Dermis microvascular lymphatic vessel endothelial cell (primary cell): ENCODE results near the gene PELO. TPM values are rescaled to one million over a fixed set of nuclear protein-coding genes. Genes with fewer than 3 reads are reported as not detected.
"Not testable (repeated sequence)": the region's sequence is repeated elsewhere in the genome, so short reads cannot be mapped to it uniquely, and the experiment has no call there.

Experiments used
- DNase-seq, 2 donors: peaks; one replicate each; pipeline versions ENCODE4 v3.0.0 to v3.0.0-alpha.2; 2010; ENCODE audit warnings: low read depth in 2 of 2
- total RNA-seq: library from RNA; depleted of rRNA; stranded (reverse); fragments of >200 nt; gene quantifications from 2 replicates; pipeline ENCODE4 v1.2.1, GENCODE V29; 2014

Gene PELO
- total RNA-seq, 1 donor from 2014 or later, result 23.0 TPM

GRCh38 chr5:52800394-52801213, 12.9 kb downstream of the PELO start:
- peak; percentile 59 to 83 for DNase-seq

DNA sequence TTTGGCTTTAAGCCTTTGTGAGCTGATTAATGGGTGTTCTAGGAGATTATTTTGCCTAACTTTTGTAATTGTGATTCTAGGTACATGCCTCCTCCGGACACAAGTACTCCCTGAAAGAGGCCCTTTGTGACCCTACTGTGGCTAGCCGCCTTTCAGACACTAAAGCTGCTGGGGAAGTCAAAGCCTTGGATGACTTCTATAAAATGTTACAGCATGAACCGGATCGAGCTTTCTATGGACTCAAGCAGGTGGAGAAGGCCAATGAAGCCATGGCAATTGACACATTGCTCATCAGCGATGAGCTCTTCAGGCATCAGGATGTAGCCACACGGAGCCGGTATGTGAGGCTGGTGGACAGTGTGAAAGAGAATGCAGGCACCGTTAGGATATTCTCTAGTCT, 13.6 kb downstream of the PELO start:
- DNase-seq, result peak in 1 of 2 donors; percentile 43

DNA sequence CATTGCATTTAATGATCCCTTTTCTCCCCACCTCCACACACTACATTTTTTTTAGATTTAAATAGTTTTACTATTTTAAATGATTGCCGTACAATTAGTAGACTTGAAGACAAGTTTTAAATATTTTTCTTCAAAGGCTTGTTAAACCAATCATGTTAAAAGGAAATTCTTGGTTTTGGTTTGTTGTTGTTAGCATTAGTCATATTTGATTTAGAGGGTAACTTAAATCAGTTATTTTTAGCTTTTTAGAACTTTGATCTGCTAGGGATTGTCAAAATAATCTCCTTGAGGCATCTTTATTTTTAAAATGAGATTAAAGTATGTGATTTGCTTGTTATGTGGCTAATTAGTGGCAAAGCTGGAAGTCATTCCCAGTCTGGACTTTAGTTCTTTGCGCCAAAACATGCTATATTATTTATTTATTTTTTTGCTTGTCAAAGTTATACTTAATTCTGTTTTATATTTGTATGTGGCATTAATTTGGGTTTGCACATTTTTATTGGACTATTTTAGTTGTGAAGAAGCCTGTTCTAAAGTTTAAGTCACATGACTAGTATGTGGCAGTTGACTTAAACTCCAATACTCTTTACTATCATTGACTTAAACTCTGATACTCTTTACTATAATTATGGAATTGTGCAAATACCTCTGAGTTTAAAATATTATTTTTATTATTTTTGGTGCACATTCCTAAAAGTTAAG, 14.7 kb downstream of the PELO start:
- DNase-seq, result no peak

- DNase-seq, result no peak
Measured at GRCh38 chr5:52802974-52803336, 15.2 kb downstream of the PELO start.

DNA sequence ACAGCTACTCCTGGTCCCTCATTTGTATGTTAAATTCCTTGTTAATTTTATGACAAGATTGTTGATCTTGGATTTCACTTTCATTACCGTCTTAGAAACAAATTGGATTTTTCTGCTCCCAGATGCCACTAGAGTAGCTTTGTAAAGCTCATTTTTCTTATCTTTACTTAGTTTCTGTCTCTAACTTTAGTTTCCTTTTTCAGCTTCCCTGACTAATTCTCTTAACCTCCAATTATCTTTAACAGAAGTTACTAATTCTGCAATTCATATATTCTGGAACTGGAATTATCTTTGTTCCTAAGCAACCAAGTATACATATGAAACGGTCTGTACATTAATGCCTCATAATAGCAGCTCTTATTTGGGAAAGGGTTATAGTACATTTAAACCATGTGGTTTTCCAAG, 16.7 kb downstream of the PELO start:
- no peak for DNase-seq

DNA sequence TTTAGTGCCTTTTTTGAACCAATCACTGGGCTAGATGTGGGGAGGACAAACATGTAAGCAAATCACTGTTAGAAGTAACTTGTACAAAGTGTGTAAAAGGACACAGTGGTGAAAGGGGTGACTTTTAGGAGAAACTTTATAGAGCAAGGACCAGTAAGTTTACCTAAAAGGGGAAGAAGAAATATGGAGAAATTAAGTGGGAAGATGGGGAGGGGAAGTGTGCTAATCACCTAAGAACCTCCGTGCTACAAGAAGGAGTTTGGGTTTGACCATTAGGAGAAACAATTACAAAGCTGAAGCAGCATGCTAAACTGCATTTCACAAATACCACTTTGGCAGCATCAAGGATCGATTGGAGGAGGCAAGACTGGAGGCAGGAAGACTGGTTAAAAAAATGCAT, 17.3 kb downstream of the PELO start:
- no peak for DNase-seq

GRCh38 chr5:52805615-52806014, 17.9 kb downstream of the PELO start:
- DNase-seq, result no peak

- no peak for DNase-seq
Measured at GRCh38 chr5:52807037-52807436, 19.3 kb downstream of the PELO start.

DNA sequence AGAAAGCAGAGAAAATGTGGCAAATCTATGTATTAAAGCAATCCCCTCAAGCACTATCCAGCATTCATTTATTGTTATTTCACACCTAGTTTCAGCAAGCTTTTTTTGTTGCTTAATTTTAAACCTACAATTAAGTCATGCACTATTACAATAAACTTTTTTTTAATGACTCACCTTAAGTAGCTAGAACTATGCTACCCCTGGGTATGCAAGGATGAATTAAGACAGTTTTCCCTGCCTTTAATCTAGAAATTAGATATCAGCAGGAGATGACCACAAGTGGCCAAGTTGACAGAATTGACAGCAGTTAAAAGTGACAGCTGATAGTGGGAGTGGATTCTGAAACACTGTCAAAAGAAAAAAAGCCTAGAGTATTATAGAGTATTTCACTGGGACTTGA, 20.0 kb downstream of the PELO start:
- DNase-seq, result no peak

GRCh38 chr5:52808316-52808901, 20.7 kb downstream of the PELO start:
- no peak for DNase-seq

- no peak for DNase-seq
Measured at GRCh38 chr5:52809884-52810283, 22.2 kb downstream of the PELO start.

GRCh38 chr5:52810426-52810825, 22.7 kb downstream of the PELO start:
- no peak for DNase-seq

DNA sequence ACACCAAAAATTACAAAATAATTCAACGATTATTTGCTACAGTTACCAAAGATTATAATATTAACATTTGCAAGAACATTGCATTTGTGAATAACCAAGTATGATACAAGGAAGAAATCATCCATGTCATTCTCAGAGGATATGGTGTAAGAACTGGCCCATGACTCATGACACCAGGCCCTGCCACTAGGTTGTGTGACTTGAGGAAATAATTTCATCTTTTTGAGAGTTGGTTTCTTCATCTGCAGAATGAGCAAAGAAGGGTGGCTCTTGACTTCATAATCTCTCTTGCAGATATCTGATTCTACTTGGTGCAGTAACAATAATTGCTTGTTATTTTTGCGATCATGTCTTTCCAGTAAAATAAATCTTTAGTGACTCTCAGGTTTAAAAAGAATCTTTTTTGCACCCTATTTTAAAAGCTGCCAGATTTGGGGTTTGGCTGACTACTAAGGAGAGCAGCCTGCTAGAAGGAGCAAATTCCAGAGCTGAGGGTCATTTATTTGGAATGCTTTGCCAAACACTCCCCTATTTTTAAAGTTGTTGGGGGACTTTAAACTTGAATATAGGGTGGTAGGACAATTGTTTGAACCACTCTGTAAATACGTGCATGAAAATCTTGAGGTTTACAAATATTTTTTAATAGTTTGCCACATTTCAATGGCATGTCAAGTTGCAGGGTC, 23.5 kb downstream of the PELO start:
- DNase-seq, result no peak

DNA sequence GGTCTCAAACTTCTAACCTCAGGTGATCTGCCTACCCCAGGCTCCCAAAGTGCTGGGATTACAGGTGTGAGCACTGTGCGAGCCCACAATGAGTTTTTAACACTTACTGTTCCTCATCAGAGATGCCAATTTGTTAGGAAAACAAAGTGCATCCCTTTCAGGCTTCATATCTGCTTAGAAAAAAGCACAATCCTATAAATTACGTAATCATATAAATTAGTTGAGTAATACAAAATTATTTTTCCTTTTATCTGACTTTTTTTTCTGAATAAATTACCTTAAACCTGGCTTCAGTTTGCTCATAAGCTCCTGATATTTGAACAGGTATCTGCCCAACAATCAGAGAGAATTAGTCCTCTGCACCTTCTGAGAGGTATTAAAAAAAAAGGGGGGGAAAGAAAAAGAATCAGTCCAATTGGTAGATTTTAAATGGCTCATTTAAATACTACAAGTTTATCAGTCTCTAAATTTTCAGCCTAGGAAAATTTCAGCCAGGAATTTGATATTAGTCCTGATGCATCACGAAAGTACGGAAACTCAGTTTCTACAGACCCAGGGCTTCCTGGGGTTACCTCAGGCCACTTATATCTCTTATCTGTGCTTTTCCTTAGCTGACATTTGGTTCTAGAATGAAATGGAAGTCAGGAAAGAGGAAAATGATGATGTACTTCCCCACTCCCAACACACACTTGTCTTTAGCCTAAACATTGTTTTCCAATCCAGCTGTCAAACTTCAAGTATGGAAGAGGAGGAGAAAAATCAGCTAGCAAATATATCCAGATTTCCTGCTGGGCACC, 26.8 kb downstream of the PELO start:
- DNase-seq, result peak in 1 of 2 donors; percentile 66

DNA sequence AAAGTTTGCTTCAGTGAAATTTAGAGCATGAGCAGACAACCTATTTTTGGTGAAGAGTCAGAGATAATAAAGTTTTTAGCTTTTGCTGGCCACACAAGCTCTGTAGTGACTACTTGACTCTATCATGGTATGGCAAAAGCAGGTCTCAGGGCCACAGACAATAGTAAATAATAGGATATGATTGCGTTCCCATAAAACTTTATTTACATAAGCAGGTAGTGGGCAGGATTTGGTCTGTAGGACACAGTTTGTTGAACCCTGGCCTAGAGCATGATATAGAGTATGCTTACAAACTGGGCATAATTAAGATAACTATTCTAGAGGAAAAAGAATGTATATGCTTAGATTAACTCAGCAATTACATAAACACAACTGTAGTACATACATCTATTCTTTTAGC, 30.1 kb downstream of the PELO start:
- no peak for DNase-seq

DNA sequence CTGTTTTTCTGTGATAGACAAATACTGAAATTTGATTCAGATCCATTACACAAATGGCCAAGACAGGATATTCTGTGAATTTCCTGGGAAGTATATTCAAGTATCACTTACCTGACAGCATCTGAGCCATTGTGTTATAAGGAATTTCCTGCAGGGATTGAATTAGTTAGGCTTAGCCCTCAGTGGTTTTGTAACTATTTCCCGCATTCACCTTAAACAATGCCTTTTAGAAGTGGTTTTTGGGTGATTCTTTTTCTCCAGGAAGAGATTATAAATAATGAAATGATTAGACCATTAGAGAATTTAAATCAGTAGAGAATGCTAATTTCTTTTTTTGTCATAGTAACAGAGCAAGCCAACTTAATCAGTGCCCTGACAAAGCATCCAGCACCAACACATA, 30.6 kb downstream of the PELO start:
- DNase-seq, result no peak

DNA sequence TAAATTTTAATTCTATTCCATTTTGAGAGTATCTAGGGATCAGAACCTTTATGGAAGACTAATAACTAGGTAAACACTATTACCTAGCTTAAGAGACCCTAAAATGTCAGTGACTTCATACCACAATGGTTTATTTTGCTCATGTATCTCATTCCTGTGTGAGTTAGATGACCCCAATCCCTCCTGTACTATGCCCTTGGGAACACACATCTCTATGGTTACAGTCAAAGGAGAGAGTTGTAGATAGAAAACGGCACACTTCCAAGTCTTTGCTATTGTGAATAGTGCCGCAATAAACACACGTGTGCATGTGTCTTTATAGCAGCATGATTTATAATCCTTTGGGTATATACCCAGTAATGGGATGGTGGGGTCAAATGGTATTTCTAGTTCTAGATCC, 31.1 kb downstream of the PELO start:
- DNase-seq, result not testable (repeated sequence)

DNA sequence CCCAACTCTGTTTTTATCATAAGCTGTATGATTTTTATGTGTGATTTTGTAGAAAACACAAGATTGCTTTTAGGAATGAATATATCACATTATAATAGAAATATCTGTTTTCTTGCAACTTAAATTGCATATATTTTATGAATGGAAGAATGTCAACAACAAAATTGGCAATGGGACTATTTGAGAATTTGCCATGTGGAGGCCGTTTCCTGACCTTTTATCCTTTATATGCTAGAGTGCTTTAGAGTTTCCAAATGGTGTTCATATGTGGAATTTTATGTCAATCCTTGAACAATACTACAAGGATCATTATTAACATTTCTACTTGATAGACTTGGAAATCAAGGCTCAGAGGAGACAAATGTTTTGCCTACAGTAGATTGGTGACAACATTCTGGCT, 34.2 kb downstream of the PELO start:
- DNase-seq, result peak in 1 of 2 donors; percentile 19

DNA sequence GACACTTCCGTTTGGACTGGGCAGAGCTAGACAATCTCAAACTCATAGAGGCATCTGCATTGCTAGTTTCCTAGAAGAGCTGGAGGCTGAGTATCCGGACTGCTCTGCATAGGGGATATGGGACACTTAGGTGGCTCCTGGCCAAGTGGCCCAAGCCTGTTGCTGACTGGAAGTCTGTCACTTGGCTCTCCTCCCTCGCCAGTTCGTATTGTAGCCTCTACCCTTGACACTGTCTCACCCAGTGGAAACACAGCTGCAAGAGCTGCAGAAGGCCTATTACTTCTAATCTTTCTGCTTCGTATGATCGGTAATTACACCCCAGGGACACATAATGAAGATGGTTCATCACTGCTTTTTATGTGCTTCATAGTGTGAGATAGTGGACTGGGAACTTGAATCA, 34.7 kb downstream of the PELO start:
- DNase-seq, result peak in 1 of 2 donors; percentile 32

DNA sequence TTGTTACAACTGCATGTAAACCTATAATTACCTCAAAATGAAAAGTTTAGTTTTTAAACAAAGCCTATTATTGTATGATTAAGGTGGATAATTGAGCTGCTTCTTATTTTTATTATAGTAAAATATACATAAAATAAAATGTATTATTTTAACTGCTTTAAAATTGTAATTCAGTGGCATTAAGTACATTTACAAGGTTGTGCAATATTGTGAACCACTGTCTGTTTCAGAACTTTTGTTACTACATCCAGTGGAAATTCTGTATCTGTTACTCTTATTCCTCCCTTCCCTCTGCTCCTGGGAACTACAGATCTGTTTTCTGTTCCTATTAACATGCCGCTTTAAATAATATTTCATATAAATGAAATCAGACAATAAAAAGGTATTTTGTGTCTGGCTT, 37.1 kb downstream of the PELO start:
- DNase-seq, result no peak

GRCh38 chr5:52825826-52826225, 38.1 kb downstream of the PELO start:
- no peak for DNase-seq
